ENCODE measurements around the gene SLC17A9. TPM values are rescaled to one million over a fixed set of nuclear protein-coding genes. Genes with fewer than 3 reads are reported as not detected.
A peak's percentile ranks its signal among the peaks of the same experiment; 100 is the strongest.

The SLC17A9 gene
- total and polyA plus RNA-seq, 2 of the 8 experiments (the other 6 are each of a cell fraction or from before 2014, with no cell fraction given): 23.5 to 35.2 TPM

GRCh38 chr20:62914970-62915457 lies 37.5 kb upstream of the SLC17A9 start (continued):
- TF ChIP-seq SP1 (IDR thresholded peaks at IDR 0.05; ENCODE audit: low read depth, low read length) (peak; percentile 84), GTF2F1 (IDR thresholded peaks at IDR 0.05; ENCODE audit: borderline replicate concordance, low read depth, low read length) (no peak), SIN3A (conservative IDR thresholded peaks at IDR 0.05 in 1 of 2, IDR thresholded peaks at IDR 0.05 in 1 of 2; ENCODE audit: low read depth in 1 of 2, low read length in 2 of 2) (0 out of 4 replicates have a peak, but pooled peaks of 1 of the 2 experiments have one; percentile 55), ZNF274 (IDR thresholded peaks at IDR 0.05; ENCODE audit: borderline replicate concordance, extremely low read depth, low read length) (no peak), SAP30 (IDR thresholded peaks at IDR 0.05; ENCODE audit: insufficient read depth, insufficient replicate concordance, low read length) (peak; percentile 38), TBP (IDR thresholded peaks at IDR 0.05; ENCODE audit: low read depth, low read length) (peak; percentile 79), SP4 (IDR thresholded peaks at IDR 0.05; ENCODE audit: low read length) (no peak), TAF1 (IDR thresholded peaks at IDR 0.05; ENCODE audit: low read depth, low read length) (peak; percentile 84), POLR2AphosphoS5 (IDR thresholded peaks at IDR 0.05; ENCODE audit: low read depth, low read length) (peak; percentile 61; the same call in 1 of the 2 replicates), RNF2 (IDR thresholded peaks at IDR 0.05; ENCODE audit: borderline replicate concordance, low read depth, low read length, missing control alignments, poor library complexity, severe bottlenecking) (no peak), JUN (IDR thresholded peaks at IDR 0.05; ENCODE audit: low read depth, low read length) (no peak), EP300 (IDR thresholded peaks at IDR 0.05; ENCODE audit: borderline replicate concordance in 1 of 2, low read depth in 2 of 2, low read length in 2 of 2) (peak in 1 of 2 experiments; percentile 58; a peak in 1 of 3 replicates), SUZ12 (IDR thresholded peaks at IDR 0.05; ENCODE audit: low read length) (no peak), KDM1A (IDR thresholded peaks at IDR 0.05; ENCODE audit: borderline replicate concordance, low read length) (no peak), TEAD4 (IDR thresholded peaks at IDR 0.05; ENCODE audit: low read depth, low read length) (peak; percentile 88), FOSL1 (IDR thresholded peaks at IDR 0.05; ENCODE audit: insufficient read depth, low read depth, low read length) (no peak), SIX5 (IDR thresholded peaks at IDR 0.05; ENCODE audit: low read depth, low read length) (no peak), RAD21 (IDR thresholded peaks at IDR 0.05 in 1 of 2, conservative IDR thresholded peaks at IDR 0.05 in 1 of 2; ENCODE audit: low read depth in 2 of 2, low read length in 2 of 2) (no peak)

All from H1 (cell line).